ENCODE data around the gene GABRG3. TPM values are rescaled to one million over a fixed set of nuclear protein-coding genes. Genes with fewer than 3 reads are reported as not detected.

The GABRG3 gene
- total RNA-seq, 1 donor from 2014 or later: 0.24 TPM

DNA sequence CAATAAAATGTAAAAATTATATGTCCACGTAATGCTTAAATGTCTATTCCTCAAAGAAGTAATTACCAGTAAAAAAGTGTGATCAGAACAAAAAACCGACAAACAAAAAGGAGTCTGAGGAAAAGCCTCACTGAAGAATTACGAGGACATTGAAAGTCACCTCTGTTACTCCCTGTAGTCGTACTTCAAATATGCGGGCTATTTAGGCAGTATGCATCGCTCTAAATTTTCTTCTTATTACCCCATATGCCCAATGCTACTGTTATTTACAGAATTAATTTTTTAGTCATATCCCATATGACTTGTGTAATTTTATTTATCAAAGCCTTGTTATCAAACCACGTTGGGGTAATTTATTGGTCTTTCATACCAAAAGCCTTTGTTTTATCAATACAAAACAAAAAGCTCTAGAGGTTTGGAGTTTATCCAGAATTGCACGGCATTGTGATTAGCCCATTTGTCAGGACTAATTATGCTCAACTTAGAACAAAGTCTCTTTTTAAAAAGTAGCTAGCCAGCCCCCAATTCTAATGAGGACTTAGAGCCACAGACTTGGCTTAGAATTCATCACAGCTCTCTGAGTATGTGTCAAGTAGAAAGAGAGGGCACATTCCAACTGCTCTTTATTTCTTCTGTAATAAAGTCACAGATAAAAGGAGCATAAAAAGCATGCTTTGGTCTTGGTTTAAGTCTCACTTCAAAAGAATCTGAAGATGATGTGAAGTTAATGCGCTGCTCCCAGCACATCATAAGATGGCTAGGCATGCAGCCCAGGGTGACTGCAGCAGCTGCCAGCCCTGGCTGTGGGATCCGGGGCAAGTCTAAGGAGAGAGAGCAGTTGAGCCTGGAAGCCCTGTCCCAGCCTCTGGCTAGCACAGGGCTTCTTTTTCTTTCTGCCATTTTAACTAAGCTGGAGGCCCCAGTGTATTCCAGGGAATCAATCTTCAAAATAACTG is 521.0 kb downstream of the GABRG3 start:
- no peak overlapping the region for H3K4me3 Mint-ChIP-seq (ENCODE audit: low read depth)
- no peak overlapping the region for H3K27ac Mint-ChIP-seq
- H3K27me3 Mint-ChIP-seq: no peaks in the 10 kb centered on the region
- TF ChIP-seq, protein P1, sequence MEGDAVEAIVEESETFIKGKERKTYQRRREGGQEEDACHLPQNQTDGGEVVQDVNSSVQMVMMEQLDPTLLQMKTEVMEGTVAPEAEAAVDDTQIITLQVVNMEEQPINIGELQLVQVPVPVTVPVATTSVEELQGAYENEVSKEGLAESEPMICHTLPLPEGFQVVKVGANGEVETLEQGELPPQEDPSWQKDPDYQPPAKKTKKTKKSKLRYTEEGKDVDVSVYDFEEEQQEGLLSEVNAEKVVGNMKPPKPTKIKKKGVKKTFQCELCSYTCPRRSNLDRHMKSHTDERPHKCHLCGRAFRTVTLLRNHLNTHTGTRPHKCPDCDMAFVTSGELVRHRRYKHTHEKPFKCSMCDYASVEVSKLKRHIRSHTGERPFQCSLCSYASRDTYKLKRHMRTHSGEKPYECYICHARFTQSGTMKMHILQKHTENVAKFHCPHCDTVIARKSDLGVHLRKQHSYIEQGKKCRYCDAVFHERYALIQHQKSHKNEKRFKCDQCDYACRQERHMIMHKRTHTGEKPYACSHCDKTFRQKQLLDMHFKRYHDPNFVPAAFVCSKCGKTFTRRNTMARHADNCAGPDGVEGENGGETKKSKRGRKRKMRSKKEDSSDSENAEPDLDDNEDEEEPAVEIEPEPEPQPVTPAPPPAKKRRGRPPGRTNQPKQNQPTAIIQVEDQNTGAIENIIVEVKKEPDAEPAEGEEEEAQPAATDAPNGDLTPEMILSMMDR (IDR thresholded peaks at IDR 0.05; ENCODE audit: unreplicated experiment): no peak
- no peak for DNase-seq (ENCODE audit: low spot score, unreplicated experiment)
- no peaks in the 10 kb centered on the region for H3K4me1 Mint-ChIP-seq (ENCODE audit: low read depth)
- H3K9me3 Mint-ChIP-seq (ENCODE audit: low read depth): no peaks in the 10 kb centered on the region
- no peaks in the 10 kb centered on the region for H3K36me3 Mint-ChIP-seq (ENCODE audit: insufficient read depth)

DNA sequence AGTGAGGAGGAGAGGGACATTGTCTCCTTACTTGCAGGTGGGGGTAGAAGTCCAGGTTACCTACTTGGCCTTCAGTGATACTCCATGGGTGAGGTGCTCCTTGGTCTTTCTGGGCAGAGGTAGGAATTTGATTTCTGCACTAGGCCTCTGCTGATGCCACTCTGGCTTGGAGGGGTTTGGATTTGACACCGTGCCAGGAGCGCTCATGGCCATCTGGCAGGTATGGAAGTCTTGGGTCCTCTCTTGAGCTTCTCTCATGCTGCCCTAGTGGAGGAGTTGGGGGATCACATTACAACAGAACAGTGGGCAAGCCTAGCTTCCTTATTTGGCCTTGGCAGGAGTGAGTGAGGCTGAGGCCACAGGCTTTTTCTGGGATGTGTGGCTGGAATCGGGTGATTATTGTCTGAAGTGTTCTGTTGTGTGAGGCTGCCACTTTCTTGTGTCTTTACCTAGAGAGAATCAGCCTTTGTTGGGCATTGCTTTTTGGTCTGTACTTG is 525.0 kb downstream of the GABRG3 start:
- no peak overlapping the region for H3K27ac Mint-ChIP-seq
- no peaks in the 10 kb centered on the region for H3K4me1 Mint-ChIP-seq (ENCODE audit: low read depth)
- no peaks in the 10 kb centered on the region for H3K9me3 Mint-ChIP-seq (ENCODE audit: low read depth)
- no peaks in the 10 kb centered on the region for H3K27me3 Mint-ChIP-seq
- no peak for DNase-seq (ENCODE audit: low spot score, unreplicated experiment)
- no peaks in the 10 kb centered on the region for H3K36me3 Mint-ChIP-seq (ENCODE audit: insufficient read depth)
- TF ChIP-seq, protein P1 (IDR thresholded peaks at IDR 0.05; ENCODE audit: unreplicated experiment): no peak
- no peak overlapping the region for H3K4me3 Mint-ChIP-seq (ENCODE audit: low read depth)

DNA sequence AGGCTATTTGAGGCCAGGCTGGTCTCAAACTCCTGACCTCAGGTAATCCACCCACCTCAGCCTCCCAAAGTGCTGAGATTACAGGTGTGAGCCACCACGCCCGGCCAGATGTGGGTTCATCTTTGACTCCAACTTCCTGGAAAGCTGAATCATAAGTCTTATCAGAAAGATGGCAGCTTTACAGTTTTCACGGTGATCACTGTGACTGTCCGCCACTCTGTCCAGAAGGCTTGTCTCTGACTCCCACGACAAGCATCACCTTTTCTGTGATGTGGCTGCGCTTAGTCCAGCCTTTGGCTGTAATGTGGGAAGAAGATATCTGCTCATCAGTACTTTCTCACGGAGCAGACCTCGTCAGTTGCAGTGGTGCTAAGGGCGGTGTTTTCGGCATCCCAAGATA is 527.7 kb downstream of the GABRG3 start:
- DNase-seq (ENCODE audit: low spot score, unreplicated experiment): no peak
- TF ChIP-seq, protein P1 (IDR thresholded peaks at IDR 0.05; ENCODE audit: unreplicated experiment): no peak
- no peak overlapping the region for H3K4me3 Mint-ChIP-seq (ENCODE audit: low read depth)
- no peaks in the 10 kb centered on the region for H3K36me3 Mint-ChIP-seq (ENCODE audit: insufficient read depth)
- H3K27ac Mint-ChIP-seq: no peak overlapping the region
- H3K4me1 Mint-ChIP-seq (ENCODE audit: low read depth): no peaks in the 10 kb centered on the region
- no peaks in the 10 kb centered on the region for H3K27me3 Mint-ChIP-seq
- H3K9me3 Mint-ChIP-seq (ENCODE audit: low read depth): no peaks in the 10 kb centered on the region

DNA sequence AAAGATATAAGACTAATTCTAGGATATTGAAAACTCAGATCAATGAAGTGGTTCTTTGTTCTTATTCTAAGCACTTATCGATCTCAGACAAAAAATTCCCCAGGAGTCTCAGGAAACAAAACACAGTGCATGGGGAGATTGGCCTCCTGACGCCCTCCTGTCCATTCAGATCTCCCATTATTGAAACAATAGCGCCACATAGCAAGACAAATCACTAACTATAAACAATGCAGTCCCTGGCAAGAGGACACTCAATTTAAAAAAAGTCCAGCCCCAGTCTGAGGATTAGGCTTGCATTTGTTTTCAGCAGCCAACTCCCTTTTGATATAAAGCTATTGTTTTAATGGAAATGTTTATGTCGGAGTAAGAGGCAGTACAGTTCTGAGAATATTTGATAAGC is 528.2 kb downstream of the GABRG3 start:
- DNase-seq (ENCODE audit: low spot score, unreplicated experiment): no peak
- Mint-ChIP-seq H3K27me3 (no peaks in the 10 kb centered on the region), H3K9me3 (ENCODE audit: low read depth) (peaks cover 2% of the 10 kb centered on the region), H3K4me3 (ENCODE audit: low read depth) (no peak overlapping the region), H3K36me3 (ENCODE audit: insufficient read depth) (no peaks in the 10 kb centered on the region), H3K27ac (no peak overlapping the region), H3K4me1 (ENCODE audit: low read depth) (no peaks in the 10 kb centered on the region)
- TF ChIP-seq, protein P1 (IDR thresholded peaks at IDR 0.05; ENCODE audit: unreplicated experiment): no peak

DNA sequence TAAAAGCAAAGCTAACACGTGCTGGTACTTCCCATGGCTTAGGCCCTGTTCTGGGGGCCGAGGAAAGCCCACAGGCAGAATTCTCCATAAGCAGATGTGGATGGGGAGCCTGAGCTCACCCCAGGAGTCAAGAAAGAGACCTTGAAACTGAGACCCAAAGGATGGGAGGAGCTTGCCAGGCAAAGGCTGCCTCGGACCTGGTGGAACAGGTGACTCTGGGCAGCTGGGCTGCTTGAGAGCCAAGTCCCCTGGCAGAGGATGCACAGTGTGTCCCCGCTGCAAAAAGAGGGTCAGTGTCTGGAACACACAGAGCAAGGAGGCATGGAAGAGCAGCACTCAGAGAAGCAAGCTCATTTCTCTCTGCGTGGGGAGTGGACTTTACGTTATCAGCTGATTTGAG is 528.7 kb downstream of the GABRG3 start:
- no peak for DNase-seq (ENCODE audit: low spot score, unreplicated experiment)
- Mint-ChIP-seq H3K27me3 (no peaks in the 10 kb centered on the region), H3K4me1 (ENCODE audit: low read depth) (no peaks in the 10 kb centered on the region), H3K9me3 (ENCODE audit: low read depth) (peaks cover 3% of the 10 kb centered on the region), H3K27ac (no peak overlapping the region), H3K36me3 (ENCODE audit: insufficient read depth) (no peaks in the 10 kb centered on the region), H3K4me3 (ENCODE audit: low read depth) (no peak overlapping the region)
- TF ChIP-seq, protein P1 (IDR thresholded peaks at IDR 0.05; ENCODE audit: unreplicated experiment): no peak
